ENCODE data around the gene ANK3. TPM values are rescaled to one million over a fixed set of nuclear protein-coding genes. Genes with fewer than 3 reads are reported as not detected.

The ANK3 gene
- total and polyA plus RNA-seq, 2 donors (not counting 1 experiment from before 2014, with no cell fraction given) = 0.50 to 0.79 TPM

- DNase-seq (ENCODE audit: low read depth in 2 of 2) = no peak
- H3K27ac ChIP-seq (ENCODE audit: insufficient read depth, low read length) = no peak overlapping the region
- no peaks in the 10 kb centered on the region for H3K79me2 ChIP-seq (ENCODE audit: control insufficient read depth, insufficient read depth, low read length)
- peaks cover 7% of the 10 kb centered on the region for H3K4me1 ChIP-seq (ENCODE audit: control insufficient read depth, extremely low read depth, insufficient read depth, low read length)
- H3K4me2 ChIP-seq (ENCODE audit: extremely low read depth, insufficient read depth, low read length) = no peak overlapping the region
- no peak overlapping the region for H3K9ac ChIP-seq (ENCODE audit: insufficient read depth, low read length)
- TF ChIP-seq, protein P1, sequence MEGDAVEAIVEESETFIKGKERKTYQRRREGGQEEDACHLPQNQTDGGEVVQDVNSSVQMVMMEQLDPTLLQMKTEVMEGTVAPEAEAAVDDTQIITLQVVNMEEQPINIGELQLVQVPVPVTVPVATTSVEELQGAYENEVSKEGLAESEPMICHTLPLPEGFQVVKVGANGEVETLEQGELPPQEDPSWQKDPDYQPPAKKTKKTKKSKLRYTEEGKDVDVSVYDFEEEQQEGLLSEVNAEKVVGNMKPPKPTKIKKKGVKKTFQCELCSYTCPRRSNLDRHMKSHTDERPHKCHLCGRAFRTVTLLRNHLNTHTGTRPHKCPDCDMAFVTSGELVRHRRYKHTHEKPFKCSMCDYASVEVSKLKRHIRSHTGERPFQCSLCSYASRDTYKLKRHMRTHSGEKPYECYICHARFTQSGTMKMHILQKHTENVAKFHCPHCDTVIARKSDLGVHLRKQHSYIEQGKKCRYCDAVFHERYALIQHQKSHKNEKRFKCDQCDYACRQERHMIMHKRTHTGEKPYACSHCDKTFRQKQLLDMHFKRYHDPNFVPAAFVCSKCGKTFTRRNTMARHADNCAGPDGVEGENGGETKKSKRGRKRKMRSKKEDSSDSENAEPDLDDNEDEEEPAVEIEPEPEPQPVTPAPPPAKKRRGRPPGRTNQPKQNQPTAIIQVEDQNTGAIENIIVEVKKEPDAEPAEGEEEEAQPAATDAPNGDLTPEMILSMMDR (conservative IDR thresholded peaks at IDR 0.05 in 1 of 2, IDR thresholded peaks at IDR 0.05 in 1 of 2; ENCODE audit: low read depth in 1 of 2, low read length in 2 of 2) = no peak
- no peak for TF ChIP-seq EZH2 (IDR thresholded peaks at IDR 0.05; ENCODE audit: low read length, missing control alignments)
- H3K4me3 ChIP-seq (replicated peaks in 1 of 4; ENCODE audit: control extremely low read depth in 1 of 4, insufficient read depth in 1 of 4, low read depth in 3 of 4, low read length in 4 of 4) = no peak overlapping the region
- no peak overlapping the region for H2AFZ ChIP-seq (ENCODE audit: low read length)
- no peaks in the 10 kb centered on the region for H3K9me3 ChIP-seq (ENCODE audit: control insufficient read depth, insufficient read depth, low read depth, low read length)
- no peaks in the 10 kb centered on the region for H4K20me1 ChIP-seq (ENCODE audit: control insufficient read depth, extremely low read depth, insufficient read depth, low read length)
- no peaks in the 10 kb centered on the region for H3K36me3 ChIP-seq (ENCODE audit: control insufficient read depth, insufficient read depth, low read length)
- H3K27me3 ChIP-seq (ENCODE audit: control insufficient read depth, insufficient read depth, low read length) = no peaks in the 10 kb centered on the region
Measured at GRCh38 chr10:60420991-60421894, 31.6 kb upstream of the ANK3 start.

DNA sequence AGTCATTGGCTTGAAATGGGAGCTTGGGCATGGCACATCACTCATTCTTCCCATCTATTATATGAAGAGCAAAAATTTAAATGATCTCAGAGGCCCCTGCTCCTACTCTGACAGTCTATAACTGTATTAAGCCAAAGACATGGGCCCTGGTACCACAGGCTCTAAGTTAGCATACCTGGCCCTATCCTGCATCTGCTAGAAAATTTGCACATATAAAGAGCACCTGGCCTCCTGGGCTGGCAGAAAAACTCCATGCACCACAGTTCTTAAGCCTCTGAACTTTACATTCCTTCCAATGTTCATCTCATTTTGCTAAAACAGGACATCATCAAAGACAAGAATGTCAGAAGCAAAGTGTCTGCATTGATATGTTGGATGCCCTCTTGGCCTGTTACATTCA, 29.6 kb upstream of the ANK3 start:
- no peak overlapping the region for H3K4me2 ChIP-seq (ENCODE audit: extremely low read depth, insufficient read depth, low read length)
- TF ChIP-seq, protein P1 (conservative IDR thresholded peaks at IDR 0.05 in 1 of 2, IDR thresholded peaks at IDR 0.05 in 1 of 2; ENCODE audit: low read depth in 1 of 2, low read length in 2 of 2) = no peak
- no peak for TF ChIP-seq EZH2 (IDR thresholded peaks at IDR 0.05; ENCODE audit: low read length, missing control alignments)
- H3K4me1 ChIP-seq (ENCODE audit: control insufficient read depth, extremely low read depth, insufficient read depth, low read length) = peaks cover 9% of the 10 kb centered on the region
- no peaks in the 10 kb centered on the region for H3K27me3 ChIP-seq (ENCODE audit: control insufficient read depth, insufficient read depth, low read length)
- H2AFZ ChIP-seq (ENCODE audit: low read length) = no peak overlapping the region
- H3K79me2 ChIP-seq (ENCODE audit: control insufficient read depth, insufficient read depth, low read length) = no peaks in the 10 kb centered on the region
- DNase-seq (ENCODE audit: low read depth in 2 of 2) = no peak
- no peak overlapping the region for H3K4me3 ChIP-seq (replicated peaks in 1 of 4; ENCODE audit: control extremely low read depth in 1 of 4, insufficient read depth in 1 of 4, low read depth in 3 of 4, low read length in 4 of 4)
- no peaks in the 10 kb centered on the region for H3K9me3 ChIP-seq (ENCODE audit: control insufficient read depth, insufficient read depth, low read depth, low read length)
- H3K9ac ChIP-seq (ENCODE audit: insufficient read depth, low read length) = no peak overlapping the region
- no peaks in the 10 kb centered on the region for H3K36me3 ChIP-seq (ENCODE audit: control insufficient read depth, insufficient read depth, low read length)
- no peak overlapping the region for H3K27ac ChIP-seq (ENCODE audit: insufficient read depth, low read length)
- H4K20me1 ChIP-seq (ENCODE audit: control insufficient read depth, extremely low read depth, insufficient read depth, low read length) = no peaks in the 10 kb centered on the region

DNA sequence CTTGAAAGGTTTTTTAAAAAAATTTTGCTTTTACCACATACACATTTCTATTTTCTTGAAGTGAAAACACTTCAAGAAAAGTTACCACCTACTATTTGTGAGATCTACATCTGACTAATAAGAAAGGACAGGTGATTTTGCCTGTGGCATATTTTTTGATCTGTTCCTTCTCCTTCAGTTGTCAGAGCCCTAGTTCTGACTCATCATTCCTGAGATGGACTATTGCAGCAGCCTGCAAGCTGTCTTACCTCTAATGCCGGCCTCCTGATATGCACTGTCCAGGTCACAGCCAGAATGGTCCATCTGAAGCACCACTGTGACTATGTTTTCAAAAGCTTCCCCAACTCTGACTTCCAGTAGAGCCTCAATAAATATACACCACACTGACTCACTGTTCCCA, 28.2 kb upstream of the ANK3 start:
- H3K4me2 ChIP-seq (ENCODE audit: extremely low read depth, insufficient read depth, low read length) = no peak overlapping the region
- no peaks in the 10 kb centered on the region for H3K79me2 ChIP-seq (ENCODE audit: control insufficient read depth, insufficient read depth, low read length)
- H3K4me3 ChIP-seq (replicated peaks in 1 of 4; ENCODE audit: control extremely low read depth in 1 of 4, insufficient read depth in 1 of 4, low read depth in 3 of 4, low read length in 4 of 4) = no peak overlapping the region
- no peak overlapping the region for H3K9ac ChIP-seq (ENCODE audit: insufficient read depth, low read length)
- no peaks in the 10 kb centered on the region for H4K20me1 ChIP-seq (ENCODE audit: control insufficient read depth, extremely low read depth, insufficient read depth, low read length)
- H2AFZ ChIP-seq (ENCODE audit: low read length) = no peak overlapping the region
- H3K9me3 ChIP-seq (ENCODE audit: control insufficient read depth, insufficient read depth, low read depth, low read length) = no peaks in the 10 kb centered on the region
- H3K27ac ChIP-seq (ENCODE audit: insufficient read depth, low read length) = no peak overlapping the region
- peaks cover 9% of the 10 kb centered on the region for H3K4me1 ChIP-seq (ENCODE audit: control insufficient read depth, extremely low read depth, insufficient read depth, low read length)
- no peaks in the 10 kb centered on the region for H3K27me3 ChIP-seq (ENCODE audit: control insufficient read depth, insufficient read depth, low read length)
- no peaks in the 10 kb centered on the region for H3K36me3 ChIP-seq (ENCODE audit: control insufficient read depth, insufficient read depth, low read length)
- TF ChIP-seq, protein P1 (conservative IDR thresholded peaks at IDR 0.05 in 1 of 2, IDR thresholded peaks at IDR 0.05 in 1 of 2; ENCODE audit: low read depth in 1 of 2, low read length in 2 of 2) = no peak
- no peak for TF ChIP-seq EZH2 (IDR thresholded peaks at IDR 0.05; ENCODE audit: low read length, missing control alignments)
- DNase-seq (ENCODE audit: low read depth in 2 of 2) = peak in 1 of 2 donors; percentile 42

Data from fibroblast of lung (primary cell).